Measurements from ENCODE around the gene SLC17A9.

SLC17A9 gene

DNA sequence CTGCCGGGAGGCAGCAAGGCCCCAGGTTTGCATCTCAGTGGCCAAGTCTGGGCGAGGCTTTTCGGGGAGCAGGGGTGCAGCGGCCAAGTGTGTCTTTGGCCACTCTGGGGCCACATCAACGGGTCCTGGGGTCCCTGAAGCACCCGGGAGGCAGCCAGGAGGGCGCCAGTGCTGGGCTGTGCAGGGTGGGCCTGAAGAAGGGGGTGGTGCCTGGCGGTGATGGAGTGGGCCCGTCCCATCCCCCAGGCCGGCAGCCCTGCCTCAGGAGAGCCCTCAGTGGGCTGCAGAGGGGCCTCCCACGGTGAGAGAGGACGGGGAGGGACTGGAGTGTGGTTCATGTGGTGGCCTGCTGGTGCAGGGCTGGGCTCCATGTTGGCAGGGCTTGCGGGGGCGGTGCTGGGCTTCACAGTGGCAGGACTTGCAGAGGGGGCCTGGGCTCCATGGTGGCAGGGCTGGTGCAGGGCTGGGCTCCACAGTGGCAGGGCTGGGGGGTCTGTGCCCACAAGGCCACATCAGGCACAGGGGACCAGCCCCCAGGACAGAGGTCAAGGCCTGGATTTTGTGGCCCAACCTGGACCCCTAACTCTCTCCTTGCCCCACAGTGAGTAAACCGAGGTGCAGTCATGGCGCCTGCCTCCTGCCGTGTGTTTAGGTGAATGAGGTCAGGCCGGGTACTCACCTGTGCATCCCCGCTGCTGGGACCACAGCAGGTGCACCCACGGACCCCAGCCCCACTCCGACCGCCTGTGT lies 64.7 kb downstream of the SLC17A9 start:
- Histone ChIP-seq H3K27me3 (ENCODE audit: control insufficient read depth in 1 of 2, insufficient read depth in 1 of 2, low read length in 2 of 2) (peaks cover 55 to 93% of the 10 kb centered on the region in 2 experiments), H2BK12ac (ENCODE audit: low read length in 2 of 2) (no peak overlapping the region), H3K4me3 (ENCODE audit: insufficient read depth in 1 of 2, low read depth in 1 of 2, low read length in 2 of 2) (no peak overlapping the region), H3K9ac (ENCODE audit: low read length) (no peak overlapping the region), H3K4me2 (ENCODE audit: low read length, poor library complexity, severe bottlenecking) (no peak overlapping the region), H4K91ac (ENCODE audit: low read length) (no peak overlapping the region), H2AK5ac (ENCODE audit: low read length, severe bottlenecking) (no peak overlapping the region), H3K23ac (ENCODE audit: low read length in 2 of 2) (no peak overlapping the region), H2BK15ac (ENCODE audit: low read depth, poor library complexity, severe bottlenecking) (no peak overlapping the region), H3K79me1 (replicated peaks; ENCODE audit: low read length, poor library complexity, severe bottlenecking) (no peaks in the 10 kb centered on the region), H3K27ac (ENCODE audit: low read length, poor library complexity, severe bottlenecking) (no peak overlapping the region), H4K8ac (ENCODE audit: low read length) (no peak overlapping the region), H2AFZ (ENCODE audit: low read depth, low read length) (no peak overlapping the region), H2BK5ac (ENCODE audit: low read depth, low read length, poor library complexity, severe bottlenecking) (no peak overlapping the region), H3K4ac (ENCODE audit: low read depth in 1 of 2, low read length in 2 of 2) (no peak overlapping the region), H3K9me3 (ENCODE audit: control insufficient read depth, low read length) (peaks cover 26% of the 10 kb centered on the region), H3K18ac (ENCODE audit: low read depth in 1 of 2, low read length in 2 of 2) (no peak overlapping the region), H3K36me3 (ENCODE audit: control insufficient read depth in 1 of 2, insufficient read depth in 2 of 2, low read depth in 1 of 2, low read length in 2 of 2) (no peaks in the 10 kb centered on the region), H3K4me1 (ENCODE audit: control insufficient read depth, insufficient read depth, low read depth, low read length) (no peaks in the 10 kb centered on the region), H3K14ac (ENCODE audit: low read length in 2 of 2) (no peak overlapping the region), H2BK120ac (ENCODE audit: low read depth, low read length) (no peak overlapping the region)
- no peak for DNase-seq
- whole genome bisulfite sequencing, result 75% methylated on average over 22 of the region's 22 CpGs

DNA sequence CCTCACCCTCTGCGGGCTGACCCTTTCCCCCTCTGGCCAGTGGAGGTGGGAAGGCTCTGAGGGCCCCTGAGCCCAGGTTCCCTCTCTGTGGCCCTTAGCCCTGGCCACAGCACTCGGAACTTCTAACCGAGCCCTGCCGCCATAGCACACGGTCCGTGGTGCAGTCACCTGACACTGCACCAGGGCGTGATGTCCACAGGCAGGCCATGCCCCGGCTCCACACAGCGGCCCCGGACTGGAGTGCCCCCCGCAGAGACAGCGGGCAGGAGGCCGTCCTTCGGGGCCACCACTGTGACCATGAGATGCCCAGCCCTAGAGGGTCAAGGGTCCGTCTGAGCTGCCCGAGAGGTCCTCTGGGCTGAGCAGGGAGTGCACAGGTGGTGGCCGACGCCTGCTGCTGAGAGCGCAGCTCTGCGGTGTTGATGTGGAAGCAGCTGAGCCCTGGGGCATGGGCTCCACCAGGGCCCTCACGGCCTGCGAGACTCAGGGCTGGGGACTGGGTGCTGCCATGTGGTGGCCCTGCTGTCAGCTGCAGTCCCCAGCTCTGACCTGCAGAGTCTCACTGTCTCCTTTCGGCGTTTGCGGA lies 65.4 kb downstream of the SLC17A9 start:
- H3K4ac ChIP-seq (ENCODE audit: low read depth in 1 of 2, low read length in 2 of 2), result no peak overlapping the region
- H3K14ac ChIP-seq (ENCODE audit: low read length in 2 of 2), result no peak overlapping the region
- H3K36me3 ChIP-seq (ENCODE audit: control insufficient read depth in 1 of 2, insufficient read depth in 2 of 2, low read depth in 1 of 2, low read length in 2 of 2), result no peaks in the 10 kb centered on the region
- WGBS, result 92% methylated on average over 25 of the region's 25 CpGs
- H2BK120ac ChIP-seq (ENCODE audit: low read depth, low read length), result no peak overlapping the region
- H2AK5ac ChIP-seq (ENCODE audit: low read length, severe bottlenecking), result no peak overlapping the region
- no peak overlapping the region for H2BK12ac ChIP-seq (ENCODE audit: low read length in 2 of 2)
- H2AFZ ChIP-seq (ENCODE audit: low read depth, low read length), result no peak overlapping the region
- no peak overlapping the region for H2BK15ac ChIP-seq (ENCODE audit: low read depth, poor library complexity, severe bottlenecking)
- no peaks in the 10 kb centered on the region for H3K79me1 ChIP-seq (replicated peaks; ENCODE audit: low read length, poor library complexity, severe bottlenecking)
- H3K27me3 ChIP-seq (ENCODE audit: control insufficient read depth in 1 of 2, insufficient read depth in 1 of 2, low read length in 2 of 2), result peaks cover 57 to 93% of the 10 kb centered on the region in 2 experiments
- no peak overlapping the region for H3K4me3 ChIP-seq (ENCODE audit: insufficient read depth in 1 of 2, low read depth in 1 of 2, low read length in 2 of 2)
- peaks cover 20% of the 10 kb centered on the region for H3K9me3 ChIP-seq (ENCODE audit: control insufficient read depth, low read length)
- no peak overlapping the region for H3K18ac ChIP-seq (ENCODE audit: low read depth in 1 of 2, low read length in 2 of 2)
- H2BK5ac ChIP-seq (ENCODE audit: low read depth, low read length, poor library complexity, severe bottlenecking), result no peak overlapping the region
- H4K8ac ChIP-seq (ENCODE audit: low read length), result no peak overlapping the region
- no peak overlapping the region for H3K9ac ChIP-seq (ENCODE audit: low read length)
- DNase-seq, result no peak
- H3K27ac ChIP-seq (ENCODE audit: low read length, poor library complexity, severe bottlenecking), result no peak overlapping the region
- H4K91ac ChIP-seq (ENCODE audit: low read length), result no peak overlapping the region
- H3K23ac ChIP-seq (ENCODE audit: low read length in 2 of 2), result no peak overlapping the region
- no peaks in the 10 kb centered on the region for H3K4me1 ChIP-seq (ENCODE audit: control insufficient read depth, insufficient read depth, low read depth, low read length)
- H3K4me2 ChIP-seq (ENCODE audit: low read length, poor library complexity, severe bottlenecking), result no peak overlapping the region
